ENCODE measurements around the gene MCC.

Gene MCC

GRCh38 chr5:113027431-113027830 lies 460.8 kb downstream of the MCC start:
- DNase-seq (ENCODE audit: low spot score) = no peak
- TF ChIP-seq CTCF (IDR thresholded peaks at IDR 0.05; ENCODE audit: extremely low read depth, missing control alignments) = no peak

GRCh38 chr5:113027015-113027414 lies 461.2 kb downstream of the MCC start:
- no peak for DNase-seq (ENCODE audit: low spot score)
- no peak for TF ChIP-seq CTCF (IDR thresholded peaks at IDR 0.05; ENCODE audit: extremely low read depth, missing control alignments)

GRCh38 chr5:113026211-113026610 lies 462.0 kb downstream of the MCC start:
- no peak for TF ChIP-seq CTCF (IDR thresholded peaks at IDR 0.05; ENCODE audit: extremely low read depth, missing control alignments)
- no peak for DNase-seq (ENCODE audit: low spot score)

- DNase-seq (ENCODE audit: low spot score) = no peak
- TF ChIP-seq CTCF (IDR thresholded peaks at IDR 0.05; ENCODE audit: extremely low read depth, missing control alignments) = no peak
Observed at GRCh38 chr5:113025596-113025995, 462.7 kb downstream of the MCC start.

- no peak for TF ChIP-seq CTCF (IDR thresholded peaks at IDR 0.05; ENCODE audit: extremely low read depth, missing control alignments)
- DNase-seq (ENCODE audit: low spot score) = no peak
Observed at GRCh38 chr5:113024076-113024697, 464.1 kb downstream of the MCC start.

- TF ChIP-seq CTCF (IDR thresholded peaks at IDR 0.05; ENCODE audit: extremely low read depth, missing control alignments) = no peak
- no peak for DNase-seq (ENCODE audit: low spot score)
Observed at GRCh38 chr5:113022661-113023060, 465.6 kb downstream of the MCC start.

GRCh38 chr5:113020461-113021273 lies 467.6 kb downstream of the MCC start:
- TF ChIP-seq CTCF (IDR thresholded peaks at IDR 0.05; ENCODE audit: extremely low read depth, missing control alignments) = no peak
- DNase-seq (ENCODE audit: low spot score) = no peak

Data from GM20000 (cell line).